Suprapubic skin (tissue), 4 donors: Measurements from ENCODE around the gene UGT3A2.

Experiments used
- EP300 ChIP-seq: sonication (generic); formaldehyde crosslinking; IDR thresholded peaks from one replicate; pipeline ENCODE4 v1.6.1; 2017; ENCODE audit warnings: antibody characterized with exemption
- POLR2A ChIP-seq, 2 donors: fragments of 450-650 bp; IDR thresholded peaks; one replicate each; pipeline ENCODE4 v1.6.1; 2017; ENCODE audit warnings: antibody characterized with exemption in 2 of 2, mild to moderate bottlenecking in 2 of 2, moderate library complexity in 2 of 2
- POLR2AphosphoS5 ChIP-seq, 3 donors: sonication (generic); formaldehyde crosslinking; IDR thresholded peaks; one replicate each; pipeline ENCODE4 v1.6.1; 2017; ENCODE audit warnings: antibody characterized with exemption in 3 of 3
- TF ChIP-seq, protein P1 (sequence below), 2 donors: fragments of 200-600 bp in 1 of 2; fragments of 450-650 bp in 1 of 2; sonication (generic) in 1 of 2; IDR thresholded peaks; one replicate each; pipeline ENCODE4 v1.5.1; 2016 to 2019; ENCODE audit warnings: antibody characterized with exemption in 2 of 2, mild to moderate bottlenecking in 1 of 2, moderate library complexity in 1 of 2

DNA sequence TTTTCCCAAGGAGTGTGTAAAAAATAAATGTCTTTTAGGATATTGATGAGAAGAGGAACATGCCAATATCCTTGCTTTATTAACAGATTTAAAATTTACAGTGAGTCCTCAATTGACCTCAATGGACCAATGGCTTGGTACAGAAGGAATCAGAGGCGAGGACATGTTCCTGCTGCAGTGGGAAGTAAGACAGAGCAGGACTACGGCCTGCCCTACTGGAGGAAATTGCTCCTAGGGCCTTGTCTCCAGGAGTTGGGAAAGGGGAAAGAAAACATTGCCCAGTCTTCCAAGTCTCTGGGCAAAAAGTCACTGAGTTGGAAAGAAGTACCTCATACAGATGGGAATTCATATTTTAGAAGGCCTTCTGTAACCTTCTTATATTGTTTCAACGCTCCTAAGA lies 33.1 kb upstream of the UGT3A2 start:
- TF ChIP-seq, protein P1, sequence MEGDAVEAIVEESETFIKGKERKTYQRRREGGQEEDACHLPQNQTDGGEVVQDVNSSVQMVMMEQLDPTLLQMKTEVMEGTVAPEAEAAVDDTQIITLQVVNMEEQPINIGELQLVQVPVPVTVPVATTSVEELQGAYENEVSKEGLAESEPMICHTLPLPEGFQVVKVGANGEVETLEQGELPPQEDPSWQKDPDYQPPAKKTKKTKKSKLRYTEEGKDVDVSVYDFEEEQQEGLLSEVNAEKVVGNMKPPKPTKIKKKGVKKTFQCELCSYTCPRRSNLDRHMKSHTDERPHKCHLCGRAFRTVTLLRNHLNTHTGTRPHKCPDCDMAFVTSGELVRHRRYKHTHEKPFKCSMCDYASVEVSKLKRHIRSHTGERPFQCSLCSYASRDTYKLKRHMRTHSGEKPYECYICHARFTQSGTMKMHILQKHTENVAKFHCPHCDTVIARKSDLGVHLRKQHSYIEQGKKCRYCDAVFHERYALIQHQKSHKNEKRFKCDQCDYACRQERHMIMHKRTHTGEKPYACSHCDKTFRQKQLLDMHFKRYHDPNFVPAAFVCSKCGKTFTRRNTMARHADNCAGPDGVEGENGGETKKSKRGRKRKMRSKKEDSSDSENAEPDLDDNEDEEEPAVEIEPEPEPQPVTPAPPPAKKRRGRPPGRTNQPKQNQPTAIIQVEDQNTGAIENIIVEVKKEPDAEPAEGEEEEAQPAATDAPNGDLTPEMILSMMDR (IDR thresholded peaks at IDR 0.05) = no peak
- no peak for TF ChIP-seq POLR2AphosphoS5 (IDR thresholded peaks at IDR 0.05)
- no peak for TF ChIP-seq POLR2A (IDR thresholded peaks at IDR 0.05)
- TF ChIP-seq EP300 = no peak
